Neuronal stem cell (in vitro differentiated cells): ENCODE data around the gene ZNF362.
A peak's percentile ranks its signal among the peaks of the same experiment; 100 is the strongest.

Experiments
- DNase-seq: peaks from one replicate; pipeline ENCODE4 v3.0.0-alpha.2; 2013; ENCODE audit warnings: low spot score
- H2AFZ ChIP-seq: one replicate; pipeline ENCODE4 v1.6.1; 2013; ENCODE audit warnings: mild to moderate bottlenecking, low read length, inconsistent platforms
- H2AK5ac ChIP-seq: 2 replicates; pipeline ENCODE4 v1.6.1; 2013; ENCODE audit warnings: low read depth, mild to moderate bottlenecking, inconsistent platforms, low read length, moderate library complexity, mixed read lengths
- H2BK120ac ChIP-seq: 2 replicates; pipeline ENCODE4 v1.6.1; 2013; ENCODE audit warnings: low read depth, mild to moderate bottlenecking, inconsistent platforms, low read length, moderate library complexity, mixed read lengths
- H2BK12ac ChIP-seq: one replicate; pipeline ENCODE4 v1.6.1; 2013; ENCODE audit warnings: low read length, inconsistent platforms
- H2BK15ac ChIP-seq: 2 replicates; pipeline ENCODE4 v1.6.1; 2013; ENCODE audit warnings: mild to moderate bottlenecking, low read length, inconsistent platforms, mixed read lengths
- H2BK5ac ChIP-seq: one replicate; pipeline ENCODE4 v1.6.1; 2013; ENCODE audit warnings: inconsistent platforms, mild to moderate bottlenecking, low read length, moderate library complexity
- H3K14ac ChIP-seq: one replicate; pipeline ENCODE4 v1.6.1; 2013; ENCODE audit warnings: low read length, inconsistent platforms
- H3K18ac ChIP-seq: 2 replicates; pipeline ENCODE4 v1.6.1; 2013; ENCODE audit warnings: low read length, inconsistent platforms
- H3K23ac ChIP-seq: 2 replicates; pipeline ENCODE4 v1.6.1; 2013; ENCODE audit warnings: low read depth, mild to moderate bottlenecking, mixed read lengths, low read length, inconsistent platforms; ENCODE audit not compliant: poor library complexity
- H3K27ac ChIP-seq: replicated peaks from 3 replicates; pipeline ENCODE4 v1.5.1; 2013; ENCODE audit warnings: low read length, inconsistent platforms
- H3K27me3 ChIP-seq, 3 experiments: 2 replicates each; pipeline ENCODE4 v1.6.1; 2013; ENCODE audit warnings: low read length in 3 of 3, mild to moderate bottlenecking in 2 of 3, inconsistent platforms in 1 of 3, low read depth in 1 of 3, mixed read lengths in 1 of 3, moderate library complexity in 1 of 3; ENCODE audit not compliant: control insufficient read depth in 3 of 3, insufficient read depth in 3 of 3
- H3K36me3 ChIP-seq, 2 donors: replicated peaks in 1 of 2; 2 replicates each; pipeline ENCODE4 v1.6.1; 2013; ENCODE audit warnings: low read length in 2 of 2; ENCODE audit not compliant: control insufficient read depth in 2 of 2, insufficient read depth in 2 of 2
- H3K4ac ChIP-seq: 2 replicates; pipeline ENCODE4 v1.6.1; 2013; ENCODE audit warnings: inconsistent platforms, mild to moderate bottlenecking, low read length, moderate library complexity
- H3K4me1 ChIP-seq, 2 donors: 1 replicate in 1 of 2; 2 replicates in 1 of 2; pipeline ENCODE4 v1.6.1; 2013; ENCODE audit warnings: low read length in 2 of 2, low read depth in 1 of 2; ENCODE audit not compliant: control insufficient read depth in 2 of 2, insufficient read depth in 1 of 2
- H3K4me2 ChIP-seq: one replicate; pipeline ENCODE4 v1.6.1; 2013; ENCODE audit warnings: mild to moderate bottlenecking, low read length, inconsistent platforms; ENCODE audit not compliant: insufficient read depth, poor library complexity, severe bottlenecking
- H3K4me3 ChIP-seq, 2 donors: 2 replicates each; pipeline ENCODE4 v1.5.1; 2013; ENCODE audit warnings: low read length in 2 of 2, mild to moderate bottlenecking in 2 of 2, inconsistent platforms in 1 of 2, moderate library complexity in 1 of 2
- H3K79me1 ChIP-seq: one replicate; pipeline ENCODE4 v1.6.1; 2013; ENCODE audit warnings: low read depth, mild to moderate bottlenecking, inconsistent platforms, low read length, moderate library complexity
- H3K9ac ChIP-seq: one replicate; pipeline ENCODE4 v1.6.1; 2013; ENCODE audit warnings: mild to moderate bottlenecking, low read depth, low read length, inconsistent platforms; ENCODE audit not compliant: poor library complexity
- H3K9me3 ChIP-seq, 2 donors: replicated peaks in 1 of 2; 2 replicates each; pipeline versions ENCODE3 to v1.6.1; 2013; ENCODE audit warnings: low read length in 2 of 2, mild to moderate bottlenecking in 2 of 2, inconsistent platforms in 1 of 2, low read depth in 1 of 2, mixed read lengths in 1 of 2, moderate library complexity in 1 of 2; ENCODE audit not compliant: control insufficient read depth in 2 of 2, insufficient read depth in 1 of 2
- H4K8ac ChIP-seq: one replicate; pipeline ENCODE4 v1.6.1; 2013; ENCODE audit warnings: low read depth, mild to moderate bottlenecking, inconsistent platforms, low read length, moderate library complexity
- H4K91ac ChIP-seq: one replicate; pipeline ENCODE4 v1.6.1; 2013; ENCODE audit warnings: low read length, low read depth, mild to moderate bottlenecking, inconsistent platforms; ENCODE audit not compliant: poor library complexity
- WGBS, 2 donors: extraction: QIAGEN DNeasy Blood & Tissue Kit; methylation state at CpG; one replicate each; pipeline ENCODE4 v1.1.7; 2013; ENCODE audit warnings: missing lambda C conversion rate in 2 of 2, mixed read lengths in 1 of 2; ENCODE audit not compliant: insufficient read length in 2 of 2, insufficient replicate concordance in 1 of 2; ENCODE audit errors: extremely low coverage in 2 of 2; 5-methylcytosine and 5-hydroxymethylcytosine counted together

Gene ZNF362

GRCh38 chr1:33297911-33298622, 41.8 kb downstream of the ZNF362 start:
- no peak overlapping the region for H3K4me2 ChIP-seq
- no peak overlapping the region for H3K9ac ChIP-seq
- no peak overlapping the region for H3K27ac ChIP-seq
- H3K9me3 ChIP-seq = peaks cover 4 to 7% of the 10 kb centered on the region in 2 donors
- H3K27me3 ChIP-seq = no peaks in the 10 kb centered on the region
- H3K4ac ChIP-seq = no peak overlapping the region
- no CpG with 5 or more reads among the region's 4 CpGs for WGBS, 2 donors
- no peak for DNase-seq
- no peak overlapping the region for H2BK15ac ChIP-seq
- H2AFZ ChIP-seq = no peak overlapping the region
- no peak overlapping the region for H3K14ac ChIP-seq
- no peak overlapping the region for H2BK120ac ChIP-seq
- no peak overlapping the region for H2AK5ac ChIP-seq
- H3K79me1 ChIP-seq = peaks cover 2% of the 10 kb centered on the region
- no peaks in the 10 kb centered on the region for H3K4me1 ChIP-seq
- no peak overlapping the region for H3K23ac ChIP-seq
- H3K18ac ChIP-seq = no peak overlapping the region
- H4K91ac ChIP-seq = no peak overlapping the region
- no peak overlapping the region for H3K4me3 ChIP-seq
- no peak overlapping the region for H2BK12ac ChIP-seq
- H3K36me3 ChIP-seq = peaks cover 46 to 88% of the 10 kb centered on the region in 2 donors
- no peak overlapping the region for H2BK5ac ChIP-seq
- no peak overlapping the region for H4K8ac ChIP-seq

- H3K4me2 ChIP-seq = no peak overlapping the region
- no peak overlapping the region for H3K27ac ChIP-seq
- H4K91ac ChIP-seq = no peak overlapping the region
- H3K14ac ChIP-seq = no peak overlapping the region
- H3K4me1 ChIP-seq = no peaks in the 10 kb centered on the region
- H3K9me3 ChIP-seq = peaks cover 4 to 7% of the 10 kb centered on the region in 2 donors
- H4K8ac ChIP-seq = no peak overlapping the region
- no peak overlapping the region for H3K4me3 ChIP-seq
- no CpG with 5 or more reads among the region's 18 CpGs for WGBS, 2 donors
- no peak overlapping the region for H2BK5ac ChIP-seq
- peak overlapping the region; percentile 26 for H3K23ac ChIP-seq
- H2AFZ ChIP-seq = no peak overlapping the region
- H3K27me3 ChIP-seq = no peaks in the 10 kb centered on the region
- no peak overlapping the region for H2BK15ac ChIP-seq
- peak; percentile 40 for DNase-seq
- peak overlapping the region; percentile 49 for H2AK5ac ChIP-seq
- peaks cover 43 to 81% of the 10 kb centered on the region in 2 donors for H3K36me3 ChIP-seq
- H2BK120ac ChIP-seq = no peak overlapping the region
- no peak overlapping the region for H3K4ac ChIP-seq
- no peak overlapping the region for H3K9ac ChIP-seq
- no peak overlapping the region for H2BK12ac ChIP-seq
- H3K79me1 ChIP-seq = peaks cover 2% of the 10 kb centered on the region
- peak overlapping the region; percentile 66 for H3K18ac ChIP-seq
Observed at GRCh38 chr1:33298623-33299277, 42.5 kb downstream of the ZNF362 start.

GRCh38 chr1:33299461-33300155, 43.3 kb downstream of the ZNF362 start:
- no peak overlapping the region for H3K9ac ChIP-seq
- peaks cover 41 to 76% of the 10 kb centered on the region in 2 donors for H3K36me3 ChIP-seq
- H2AFZ ChIP-seq = no peak overlapping the region
- no peak overlapping the region for H2BK120ac ChIP-seq
- H3K4me2 ChIP-seq = no peak overlapping the region
- H3K14ac ChIP-seq = no peak overlapping the region
- H2BK15ac ChIP-seq = no peak overlapping the region
- no peak overlapping the region for H3K23ac ChIP-seq
- H3K79me1 ChIP-seq = peaks cover 1% of the 10 kb centered on the region
- H2BK5ac ChIP-seq = peak overlapping the region; percentile 35
- H3K4me3 ChIP-seq = peak overlapping the region in 1 of 2 donors; percentile 22
- H2AK5ac ChIP-seq = peak overlapping the region; percentile 29
- peaks cover 4 to 7% of the 10 kb centered on the region in 2 donors for H3K9me3 ChIP-seq
- no peak for DNase-seq
- H3K4me1 ChIP-seq = no peaks in the 10 kb centered on the region
- peak overlapping the region; percentile 25 for H4K8ac ChIP-seq
- no peak overlapping the region for H4K91ac ChIP-seq
- H2BK12ac ChIP-seq = no peak overlapping the region
- no CpG with 5 or more reads among the region's 15 CpGs for WGBS, 2 donors
- H3K4ac ChIP-seq = no peak overlapping the region
- H3K27ac ChIP-seq = no peak overlapping the region
- H3K18ac ChIP-seq = peak overlapping the region; percentile 5
- H3K27me3 ChIP-seq = no peaks in the 10 kb centered on the region

- Histone ChIP-seq H3K4me1 (no peaks in the 10 kb centered on the region), H3K4me2 (no peak overlapping the region), H3K23ac (no peak overlapping the region), H3K18ac (no peak overlapping the region), H3K9me3 (peaks cover 4 to 7% of the 10 kb centered on the region in 2 donors), H3K9ac (no peak overlapping the region), H3K27me3 (no peaks in the 10 kb centered on the region), H2BK120ac (no peak overlapping the region), H3K79me1 (no peaks in the 10 kb centered on the region), H3K36me3 (peaks cover 35 to 67% of the 10 kb centered on the region in 2 donors), H3K14ac (no peak overlapping the region), H2AK5ac (no peak overlapping the region), H4K8ac (no peak overlapping the region), H2BK15ac (no peak overlapping the region), H3K27ac (no peak overlapping the region), H4K91ac (no peak overlapping the region), H3K4ac (no peak overlapping the region), H2BK12ac (no peak overlapping the region), H3K4me3 (no peak overlapping the region), H2AFZ (no peak overlapping the region), H2BK5ac (no peak overlapping the region)
- no CpG with 5 or more reads among the region's 5 CpGs for WGBS, 2 donors
- DNase-seq = no peak
Observed at GRCh38 chr1:33300673-33301072, 44.4 kb downstream of the ZNF362 start.
